Astrocyte of the spinal cord (primary cell): Measurements from ENCODE around the gene TEPSIN.

Source experiments
- DNase-seq: peaks from one replicate; pipeline ENCODE4 v3.0.0; 2011; ENCODE audit warnings: low read depth, low spot score
- H3K4me3 ChIP-seq: 2 replicates; pipeline ENCODE4 v1.5.1; 2011; ENCODE audit warnings: low read depth, mild to moderate bottlenecking, low read length, moderate library complexity
- CTCF ChIP-seq: IDR thresholded peaks from 2 replicates; pipeline ENCODE4 v1.5.1; 2012; ENCODE audit warnings: low read depth, mild to moderate bottlenecking, low read length, inconsistent platforms
- in situ Hi-C: cut with HindIII; loops from 2 replicates; pipeline ENCODE4 v1.10.0; 2017; ENCODE audit warnings: low sequenced_read_pairs

TEPSIN gene

GRCh38 chr17:81207610-81208581, 31.0 kb downstream of the TEPSIN start:
- in situ Hi-C loops, result no loop called here
- DNase-seq, result no peak
- H3K4me3 ChIP-seq, result no peak overlapping the region
- no peak for TF ChIP-seq CTCF

DNA sequence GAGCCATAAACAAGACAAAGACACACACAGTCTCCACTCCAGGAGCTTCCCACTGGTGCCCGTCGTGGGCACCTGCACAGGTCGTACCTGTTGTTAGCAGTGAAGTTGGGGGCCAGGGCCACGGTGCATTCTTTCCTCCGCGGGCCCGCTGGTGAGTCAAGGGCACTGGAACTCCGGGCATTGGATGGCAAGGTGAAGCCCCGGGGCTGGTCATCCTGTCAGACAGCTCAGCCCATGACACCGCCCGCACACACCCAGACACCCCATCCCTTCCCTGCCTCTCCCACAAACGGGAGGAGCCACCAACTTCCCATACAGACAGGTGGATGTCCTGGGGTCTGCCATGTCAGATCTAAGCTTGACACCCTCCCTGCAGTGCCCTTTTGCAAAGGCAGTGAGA, 32.2 kb downstream of the TEPSIN start:
- H3K4me3 ChIP-seq, result no peak overlapping the region
- no peak for DNase-seq
- in situ Hi-C loops, result no loop called here
- no peak for TF ChIP-seq CTCF

DNA sequence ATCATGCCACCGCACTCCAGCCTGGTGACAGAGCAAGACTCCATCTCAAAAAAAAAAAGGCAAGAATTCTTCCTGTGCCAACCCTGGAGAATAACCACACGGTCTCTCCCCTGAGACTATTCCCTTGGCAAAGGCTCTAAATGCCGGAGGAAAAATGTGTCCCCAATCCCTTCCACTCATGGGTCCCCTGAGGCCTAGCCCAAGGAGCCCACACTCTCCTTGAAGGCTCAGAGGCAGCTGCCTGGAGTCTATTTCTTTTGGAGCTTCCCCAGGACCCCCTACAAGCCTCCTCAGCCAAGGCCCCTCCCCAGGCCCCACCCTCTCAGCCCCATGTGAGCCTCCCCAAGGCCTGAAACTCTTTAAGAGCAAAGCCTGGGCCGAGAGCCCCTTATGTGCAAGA, 32.7 kb downstream of the TEPSIN start:
- in situ Hi-C loops, result no loop called here
- H3K4me3 ChIP-seq, result no peak overlapping the region
- no peak for DNase-seq
- TF ChIP-seq CTCF, result no peak

DNA sequence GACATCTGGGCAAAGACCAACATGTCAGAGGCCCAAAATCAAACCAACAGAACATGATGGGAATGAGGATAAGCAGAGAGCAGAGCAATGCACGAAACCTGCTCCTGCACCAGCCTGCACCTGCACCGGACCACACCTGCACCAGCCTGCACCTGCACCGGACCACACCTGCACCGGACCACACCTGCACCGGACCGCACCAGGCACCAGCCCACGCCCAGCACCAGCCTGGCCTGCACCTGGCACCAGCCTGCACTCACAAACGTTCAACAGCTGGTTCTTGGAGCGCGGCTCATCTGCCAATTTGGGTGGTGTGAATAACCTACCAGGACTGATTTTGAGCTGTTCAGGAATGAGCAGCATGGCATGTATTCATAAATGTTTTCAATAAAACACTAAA, 34.3 kb downstream of the TEPSIN start:
- no peak overlapping the region for H3K4me3 ChIP-seq
- no peak for DNase-seq
- in situ Hi-C loops, result no loop called here
- no peak for TF ChIP-seq CTCF

DNA sequence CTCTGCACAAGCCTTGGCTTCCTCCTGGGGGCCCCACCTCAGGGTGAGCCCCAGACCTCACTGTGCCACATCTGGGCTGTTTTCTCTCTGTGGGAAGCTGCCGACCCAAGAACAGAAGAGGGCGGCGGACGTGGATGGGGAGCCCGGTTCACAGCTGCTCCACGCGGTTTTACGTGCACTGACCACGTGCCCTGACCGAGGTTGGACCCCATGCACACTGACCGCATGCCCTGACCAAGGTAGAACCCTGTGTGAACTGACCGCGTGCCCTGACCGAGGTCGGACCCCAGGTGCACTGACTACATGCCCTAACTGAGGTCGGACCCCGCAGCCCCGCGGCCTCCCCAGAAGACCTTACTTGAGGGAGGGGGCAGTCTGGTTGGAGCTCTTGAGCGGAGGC, 35.7 kb downstream of the TEPSIN start:
- H3K4me3 ChIP-seq, result no peak overlapping the region
- in situ Hi-C loops, result no loop called here
- no peak for TF ChIP-seq CTCF
- no peak for DNase-seq

DNA sequence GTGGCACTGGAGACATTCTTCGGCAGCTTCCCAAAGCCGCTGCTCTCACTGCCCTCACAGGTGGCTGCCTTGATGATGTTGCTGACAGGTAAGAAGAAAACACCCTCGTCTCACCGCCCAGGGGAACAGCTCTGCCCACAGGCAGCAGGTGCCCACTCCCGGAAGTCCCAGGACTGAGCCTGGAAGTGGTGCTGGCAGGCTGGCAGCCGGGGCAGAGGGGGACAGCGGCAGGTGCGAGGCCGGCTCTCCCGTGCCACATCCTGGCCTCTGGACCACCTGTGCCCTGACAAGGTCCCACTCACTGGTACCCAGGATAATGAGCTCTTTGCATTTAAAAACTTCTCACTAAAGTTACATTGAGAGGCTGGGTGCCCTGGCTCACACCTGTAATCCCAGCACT, 36.5 kb downstream of the TEPSIN start:
- in situ Hi-C loops, result no loop called here
- H3K4me3 ChIP-seq, result no peak overlapping the region
- no peak for TF ChIP-seq CTCF
- DNase-seq, result no peak
